Neural crest cell (in vitro differentiated cells): ENCODE data around the gene ACSBG1. TPM values are rescaled to one million over a fixed set of nuclear protein-coding genes. Genes with fewer than 3 reads are reported as not detected.
"Not testable (repeated sequence)": the region's sequence is repeated elsewhere in the genome, so short reads cannot be mapped to it uniquely, and the experiment has no call there.

Experiments
- DNase-seq: peaks from one replicate; pipeline ENCODE4 v3.0.0; 2021; ENCODE audit warnings: low read depth, mixed read lengths, low spot score
- H3K27ac Mint-ChIP-seq: one replicate; pipeline ENCODE4 v1.8.0; 2021; ENCODE audit warnings: mild to moderate bottlenecking, mixed read lengths; ENCODE audit not compliant: unreplicated experiment
- H3K27me3 Mint-ChIP-seq: 2 replicates; pipeline ENCODE4 v1.8.0; 2021; ENCODE audit warnings: low read depth, mild to moderate bottlenecking, mixed read lengths
- H3K36me3 Mint-ChIP-seq: 2 replicates; pipeline ENCODE4 v1.8.0; 2021; ENCODE audit warnings: low read depth, mild to moderate bottlenecking, mixed read lengths
- H3K4me1 Mint-ChIP-seq: 2 replicates; pipeline ENCODE4 v1.8.0; 2021; ENCODE audit warnings: mixed read lengths
- H3K4me3 Mint-ChIP-seq: one replicate; pipeline ENCODE4 v1.8.0; 2021; ENCODE audit warnings: mild to moderate bottlenecking, mixed read lengths
- H3K9me3 Mint-ChIP-seq: 2 replicates; pipeline ENCODE4 v1.8.0; 2021; ENCODE audit warnings: mixed read lengths
- total RNA-seq: library from RNA; stranded (reverse); gene quantifications from 2 replicates; pipeline ENCODE4 v1.2.1, GENCODE V29; 2021
- TF ChIP-seq, protein P1 (sequence below): fragments of 200-600 bp; sonication (generic); conservative IDR thresholded peaks from 2 replicates; pipeline ENCODE4 v1.5.0; 2021; ENCODE audit warnings: antibody characterized with exemption, mild to moderate bottlenecking

The ACSBG1 gene
- total RNA-seq, 1 donor from 2014 or later = 4.9 TPM

DNA sequence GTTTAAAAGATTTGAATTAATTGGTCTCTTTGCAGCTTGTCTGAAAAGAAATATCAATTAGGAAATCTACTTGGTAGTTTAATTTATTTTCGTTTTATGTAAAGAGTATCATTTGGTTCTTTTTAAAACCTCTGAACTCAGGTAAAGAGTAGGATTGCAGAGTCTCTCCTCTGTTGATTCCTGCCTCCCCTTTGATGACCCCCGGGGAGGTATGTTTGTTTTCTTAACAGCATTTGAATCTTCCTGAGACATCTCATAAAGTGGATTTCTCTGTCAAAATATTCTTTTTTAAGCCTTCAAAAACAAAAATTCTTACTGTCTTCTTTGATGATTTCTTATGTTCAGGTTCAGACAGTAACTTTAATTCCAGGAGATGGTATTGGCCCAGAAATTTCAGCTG is 77.2 kb downstream of the ACSBG1 start:
- Mint-ChIP-seq H3K36me3 (peaks cover 2% of the 10 kb centered on the region), H3K4me1 (peaks cover 5% of the 10 kb centered on the region), H3K9me3 (no peaks in the 10 kb centered on the region), H3K4me3 (no peak overlapping the region), H3K27ac (no peak overlapping the region), H3K27me3 (no peaks in the 10 kb centered on the region)
- DNase-seq = no peak
- TF ChIP-seq, protein P1, sequence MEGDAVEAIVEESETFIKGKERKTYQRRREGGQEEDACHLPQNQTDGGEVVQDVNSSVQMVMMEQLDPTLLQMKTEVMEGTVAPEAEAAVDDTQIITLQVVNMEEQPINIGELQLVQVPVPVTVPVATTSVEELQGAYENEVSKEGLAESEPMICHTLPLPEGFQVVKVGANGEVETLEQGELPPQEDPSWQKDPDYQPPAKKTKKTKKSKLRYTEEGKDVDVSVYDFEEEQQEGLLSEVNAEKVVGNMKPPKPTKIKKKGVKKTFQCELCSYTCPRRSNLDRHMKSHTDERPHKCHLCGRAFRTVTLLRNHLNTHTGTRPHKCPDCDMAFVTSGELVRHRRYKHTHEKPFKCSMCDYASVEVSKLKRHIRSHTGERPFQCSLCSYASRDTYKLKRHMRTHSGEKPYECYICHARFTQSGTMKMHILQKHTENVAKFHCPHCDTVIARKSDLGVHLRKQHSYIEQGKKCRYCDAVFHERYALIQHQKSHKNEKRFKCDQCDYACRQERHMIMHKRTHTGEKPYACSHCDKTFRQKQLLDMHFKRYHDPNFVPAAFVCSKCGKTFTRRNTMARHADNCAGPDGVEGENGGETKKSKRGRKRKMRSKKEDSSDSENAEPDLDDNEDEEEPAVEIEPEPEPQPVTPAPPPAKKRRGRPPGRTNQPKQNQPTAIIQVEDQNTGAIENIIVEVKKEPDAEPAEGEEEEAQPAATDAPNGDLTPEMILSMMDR = no peak

DNA sequence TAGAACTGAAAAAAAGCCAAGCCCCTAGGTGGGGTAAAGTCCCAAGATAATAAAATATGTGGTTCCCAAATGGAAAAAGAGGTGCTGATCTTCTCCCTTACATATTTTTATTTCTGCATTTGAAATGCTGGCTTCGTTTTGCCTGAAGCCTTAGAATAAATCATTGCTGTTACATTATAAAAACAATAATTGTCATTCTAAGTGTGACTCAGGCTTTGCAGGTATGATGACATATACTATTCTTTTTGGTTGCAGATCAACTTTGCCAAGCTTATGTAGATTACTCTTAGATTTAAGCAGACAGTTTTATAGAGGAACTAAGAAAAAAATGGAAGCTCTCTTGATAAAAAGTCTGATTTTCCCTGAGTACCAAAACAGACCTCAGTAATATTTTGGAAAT is 77.7 kb downstream of the ACSBG1 start:
- Mint-ChIP-seq H3K27me3 (no peaks in the 10 kb centered on the region), H3K36me3 (peaks cover 2% of the 10 kb centered on the region), H3K4me3 (no peak overlapping the region), H3K27ac (no peak overlapping the region), H3K4me1 (peaks cover 5% of the 10 kb centered on the region), H3K9me3 (no peaks in the 10 kb centered on the region)
- DNase-seq = no peak
- TF ChIP-seq, protein P1 = no peak

DNA sequence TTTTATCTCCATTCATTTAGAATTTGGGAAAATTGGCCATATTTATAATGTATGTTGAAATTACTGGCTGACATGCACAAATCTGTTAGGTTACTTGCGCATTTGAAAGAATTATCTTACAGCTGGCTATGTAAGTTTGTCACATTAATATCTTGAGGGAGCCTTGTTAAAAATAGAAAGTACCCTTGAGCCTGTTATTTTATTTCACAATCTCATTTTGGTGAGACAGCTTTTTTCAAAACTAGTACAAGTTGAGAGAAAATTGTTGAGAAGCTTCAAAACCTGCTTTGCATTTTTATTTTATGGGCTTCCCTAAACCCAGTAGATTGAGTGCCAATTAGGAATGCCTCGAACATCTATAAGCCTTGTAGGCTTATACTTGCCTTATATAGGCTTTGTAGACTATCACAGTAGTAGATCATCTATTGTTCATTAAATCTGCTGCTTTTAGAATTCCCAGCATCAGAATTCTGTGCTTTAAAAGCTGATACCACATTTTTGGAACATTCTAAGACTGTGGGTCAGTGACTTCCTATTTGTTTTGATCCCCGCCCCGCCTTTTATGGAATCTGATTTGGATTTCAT is 78.9 kb downstream of the ACSBG1 start:
- TF ChIP-seq, protein P1 = no peak
- no peak for DNase-seq
- Mint-ChIP-seq H3K27me3 (no peaks in the 10 kb centered on the region), H3K4me1 (peaks cover 11% of the 10 kb centered on the region), H3K4me3 (no peak overlapping the region), H3K36me3 (peaks cover 2% of the 10 kb centered on the region), H3K27ac (no peak overlapping the region), H3K9me3 (no peaks in the 10 kb centered on the region)

DNA sequence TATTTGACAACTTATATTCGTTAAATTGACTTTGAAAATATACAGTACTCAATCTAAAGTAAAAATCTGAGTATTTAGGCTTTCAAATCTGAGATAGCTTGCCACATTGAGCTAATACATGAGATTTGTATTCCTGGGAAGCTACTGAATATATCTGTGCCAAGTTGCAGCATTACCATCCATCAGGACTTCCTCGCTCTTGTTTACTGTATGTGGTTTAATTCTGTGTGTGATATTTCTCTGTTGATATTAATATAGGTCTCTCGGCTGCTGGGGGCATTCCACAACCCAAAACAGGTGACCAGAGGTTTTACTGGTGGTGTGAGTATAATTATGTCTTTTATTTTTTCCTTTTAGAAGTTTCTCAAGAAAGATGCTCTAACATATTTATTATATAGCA is 79.4 kb downstream of the ACSBG1 start:
- Mint-ChIP-seq H3K4me3 (no peak overlapping the region), H3K9me3 (no peaks in the 10 kb centered on the region), H3K27me3 (no peaks in the 10 kb centered on the region), H3K27ac (no peak overlapping the region), H3K4me1 (peaks cover 16% of the 10 kb centered on the region), H3K36me3 (peaks cover 2% of the 10 kb centered on the region)
- no peak for DNase-seq
- TF ChIP-seq, protein P1 = no peak

DNA sequence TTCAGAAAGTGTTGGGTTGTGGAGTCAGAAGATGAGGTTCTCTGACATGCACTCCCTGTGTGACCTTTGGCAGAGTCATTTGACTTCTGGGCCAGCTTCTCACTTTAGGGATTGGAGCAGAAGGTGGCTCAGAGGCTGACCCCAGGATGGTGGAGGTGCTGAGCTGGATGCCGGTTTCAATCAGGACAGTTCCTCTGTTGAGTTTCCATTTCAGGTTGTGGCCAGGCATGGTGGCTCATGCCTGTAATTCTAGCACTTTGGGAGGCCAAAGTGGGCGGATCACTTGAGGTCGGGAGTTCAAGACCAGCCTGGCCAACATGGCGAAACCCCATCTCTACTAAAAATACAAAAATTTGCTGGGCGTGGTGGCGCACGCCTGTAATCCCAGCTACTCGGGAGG is 83.3 kb downstream of the ACSBG1 start:
- not testable (repeated sequence) for H3K27ac Mint-ChIP-seq

DNA sequence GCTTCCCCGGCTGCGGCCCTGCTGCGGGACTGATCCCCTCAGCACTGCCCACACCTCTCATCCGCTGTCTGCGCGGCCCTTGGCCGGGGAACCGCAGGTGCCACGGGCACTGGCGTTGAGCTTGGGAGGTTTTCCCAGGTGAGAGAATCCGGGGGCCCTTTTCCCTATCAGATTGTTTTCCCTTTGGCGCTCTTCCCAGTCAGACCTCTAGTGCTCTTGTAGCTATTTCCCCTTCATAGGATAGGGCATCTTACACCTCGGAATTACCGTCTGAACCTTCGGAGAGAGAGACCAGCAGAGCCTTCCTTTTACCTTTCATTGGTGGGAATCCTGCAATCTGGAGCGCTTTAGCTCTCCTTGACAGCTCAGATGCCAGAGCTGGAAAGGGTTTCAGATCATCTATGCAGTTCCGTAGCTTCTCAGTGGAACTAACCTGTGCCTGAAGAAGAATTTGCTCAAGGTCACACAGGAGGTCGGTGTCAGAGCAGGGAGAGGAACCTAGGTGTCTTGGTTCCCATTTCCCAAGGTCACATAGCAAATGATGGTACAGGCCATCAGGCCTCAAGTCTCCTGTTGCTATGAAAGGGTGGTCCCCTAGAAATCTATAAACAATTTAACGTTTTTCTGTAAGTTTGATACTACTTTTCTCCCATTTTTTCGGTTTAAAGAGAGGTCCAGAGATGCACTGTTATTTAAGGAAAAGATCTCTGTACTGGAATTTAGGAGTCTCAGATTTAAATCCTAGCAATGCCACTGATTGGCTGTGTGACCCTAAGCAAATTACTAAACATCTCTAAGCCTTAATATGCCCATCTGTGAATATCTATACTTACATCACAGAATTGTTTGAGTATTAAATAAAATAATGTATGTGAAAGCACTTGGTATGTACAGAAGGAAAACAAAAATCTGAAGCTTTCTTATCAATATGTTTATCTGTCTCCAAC is 84.3 kb downstream of the ACSBG1 start:
- peak overlapping the region; percentile 94 for H3K4me3 Mint-ChIP-seq
- H3K36me3 Mint-ChIP-seq = peaks cover 2% of the 10 kb centered on the region
- no peaks in the 10 kb centered on the region for H3K9me3 Mint-ChIP-seq
- peaks cover 28% of the 10 kb centered on the region for H3K4me1 Mint-ChIP-seq
- DNase-seq = no peak
- peak overlapping the region; percentile 73 for H3K27ac Mint-ChIP-seq
- TF ChIP-seq, protein P1 = no peak
- no peaks in the 10 kb centered on the region for H3K27me3 Mint-ChIP-seq

More for the DNA sequence above, 83.3 kb downstream of the ACSBG1 start:
- Mint-ChIP-seq H3K4me1 (peaks cover 28% of the 10 kb centered on the region), H3K4me3 (peak overlapping the region; percentile 94)
- not testable (repeated sequence) for H3K9me3 Mint-ChIP-seq, H3K36me3 Mint-ChIP-seq, H3K27me3 Mint-ChIP-seq, DNase-seq
